ENCODE measurements around the gene PIP4K2C. TPM values are rescaled to one million over a fixed set of nuclear protein-coding genes. Genes with fewer than 3 reads are reported as not detected.

PIP4K2C gene
- total and polyA plus RNA-seq, 2 of the 4 experiments (the other 2 are of a cell fraction): 12.5 to 23.1 TPM

DNA sequence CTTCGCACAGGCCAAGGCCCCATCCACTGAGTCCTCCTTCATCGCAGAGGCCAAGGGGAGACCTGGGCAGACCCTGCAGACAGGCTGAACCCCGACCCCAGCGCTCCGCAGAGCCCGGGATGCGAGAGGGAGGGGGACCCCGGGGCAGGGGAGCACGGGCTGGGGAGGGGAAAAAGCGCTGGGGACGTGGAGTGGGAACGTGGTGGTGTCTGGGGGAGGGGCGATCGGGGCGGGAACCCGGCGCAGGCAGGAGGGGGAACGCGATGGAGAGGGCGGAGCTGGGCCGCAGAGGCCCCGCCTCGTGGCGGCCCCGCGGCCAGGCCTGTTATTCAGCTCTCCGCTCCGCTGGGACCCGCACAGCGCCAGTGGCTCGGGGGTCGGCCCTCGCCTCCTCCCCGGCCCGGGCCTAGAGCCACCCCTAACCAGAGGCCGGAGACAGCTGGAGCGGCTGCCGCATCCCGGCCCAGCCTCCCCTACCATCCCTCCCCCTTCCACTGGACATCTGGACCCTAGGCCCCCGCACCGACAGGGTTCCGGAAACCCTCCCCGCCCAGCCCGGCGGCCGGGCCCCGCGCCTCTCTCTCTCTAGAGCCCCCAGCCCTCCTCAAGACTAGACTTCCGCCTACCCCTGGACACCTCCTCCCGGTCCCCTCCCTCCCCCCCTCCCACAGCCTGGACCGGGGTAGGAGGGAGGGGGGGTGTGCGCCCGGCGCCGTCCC is 20.3 kb downstream of the PIP4K2C start, which contains the start of gene ARHGEF25:
Gene ARHGEF25 (plus strand): TSS at position 328 of the 719 bp plus-strand sequence. CDS start 460 bp downstream, outside the sequence.
- H3K23ac ChIP-seq (ENCODE audit: low read depth, low read length): peak within 1 kb of the TSS; percentile 28; the same call in 1 of the 2 replicates
- peak; percentile 97 for ATAC-seq (ENCODE audit: low read depth)
- H4K91ac ChIP-seq (ENCODE audit: insufficient read depth, low read depth, low read length): peak within 1 kb of the TSS; percentile 72
- H3K9me1 ChIP-seq (ENCODE audit: insufficient read depth, low read length): peaks cover 11% of the 10 kb centered on the region; the same call in 1 of the 2 replicates
- peak within 1 kb of the TSS; percentile 93 for H3K18ac ChIP-seq (ENCODE audit: low read depth, low read length)
- no TSS peak for BruUV-seq (replicated peaks)
- no peaks in the 10 kb centered on the region for H3K27me3 ChIP-seq (ENCODE audit: control insufficient read depth, insufficient read depth, low read length)
- H2BK15ac ChIP-seq (ENCODE audit: low read depth, low read length): no peak within 1 kb of the TSS; the same call in 2 of the 3 replicates
- peaks cover 0 to 13% of the 10 kb centered on the region in 2 experiments; a peak in 2 of 4 replicates for H3K79me1 ChIP-seq (ENCODE audit: low read depth in 1 of 2, low read length in 2 of 2)
- peak within 1 kb of the TSS; percentile 75 for H2AK5ac ChIP-seq (ENCODE audit: low read depth, low read length)
- H3K14ac ChIP-seq (replicated peaks; ENCODE audit: low read depth, low read length): peak within 1 kb of the TSS; percentile 88
- no peak for TF ChIP-seq BHLHE40 (IDR thresholded peaks at IDR 0.05; ENCODE audit: low read depth, low read length)
- TF ChIP-seq FOS (IDR thresholded peaks at IDR 0.05; ENCODE audit: low read depth, low read length): no peak
- peak; percentile 61; the same call in 1 of the 2 replicates for TF ChIP-seq MAZ (IDR thresholded peaks at IDR 0.05; ENCODE audit: borderline replicate concordance, low read depth, low read length)
- no peak for TF ChIP-seq RCOR1 (IDR thresholded peaks at IDR 0.05; ENCODE audit: insufficient replicate concordance, low read length)
- TF ChIP-seq POLR2A (IDR thresholded peaks at IDR 0.05; ENCODE audit: low read depth, low read length): peak; percentile 67; the same call in 1 of the 2 replicates
- TF ChIP-seq MXI1 (IDR thresholded peaks at IDR 0.05; ENCODE audit: borderline replicate concordance, low read depth, low read length): peak; percentile 35; the same call in 1 of the 2 replicates
- 0% methylated on average over 10 of the region's 55 CpGs; no CpG with 5 or more reads in 1 of the 2 experiments for WGBS, 2 experiments (ENCODE audit: extremely low coverage in 2 of 2, insufficient read length in 1 of 2)
- in situ Hi-C loops (cut with MboI; ENCODE audit: low sequenced_read_pairs) (no loop called here), dilution Hi-C loops (cut with HindIII; ENCODE audit: low sequenced_read_pairs, unreplicated experiment) (no loop called here), intact Hi-C loops (cut with micrococcal nuclease) (no loop called here)
- peak within 1 kb of the TSS; percentile 99 for H4K5ac ChIP-seq (ENCODE audit: low read depth, low read length)
- H2BK120ac ChIP-seq (ENCODE audit: low read depth, low read length): peak within 1 kb of the TSS; percentile 73
- H4K20me1 ChIP-seq (ENCODE audit: insufficient read depth, low read length): no peaks in the 10 kb centered on the region
- H2AFZ ChIP-seq (replicated peaks; ENCODE audit: low read length, poor library complexity): peak within 1 kb of the TSS; percentile 92
- H3K9ac ChIP-seq (ENCODE audit: low read depth, low read length): peak within 1 kb of the TSS; percentile 87
- H3K4ac ChIP-seq (ENCODE audit: low read depth, low read length): peak within 1 kb of the TSS; percentile 91
- ChIA-PET POLR2A (ENCODE audit: unreplicated experiment) (interaction anchor here (0.6 kb wide), 2 partner anchors 11 to 117 kb away, joined by 3 to 4 read pairs; no protein-coding TSS in a partner anchor), CTCF (interaction anchor here (1.5 kb wide), 1 partner anchor 28 kb away, joined by 3 read pairs; no protein-coding TSS in a partner anchor)
- H3K4me3 ChIP-seq (ENCODE audit: insufficient read depth, low read depth, low read length): peak within 1 kb of the TSS; percentile 79
- DNase-seq: peak; percentile 53
- H2BK5ac ChIP-seq (ENCODE audit: low read depth, low read length, poor library complexity, severe bottlenecking): peak within 1 kb of the TSS; percentile 49
- H4K8ac ChIP-seq (ENCODE audit: low read depth in 2 of 2, low read length in 2 of 2): peak within 1 kb of the TSS; percentile 93 to 97; a peak in 3 of 4 replicates
- H3K4me1 ChIP-seq (ENCODE audit: control insufficient read depth, insufficient read depth, low read length): peaks cover 4% of the 10 kb centered on the region
- no peak within 1 kb of the TSS for H2BK20ac ChIP-seq (ENCODE audit: low read depth, low read length)
- peak within 1 kb of the TSS; percentile 89 for H2AK9ac ChIP-seq (replicated peaks; ENCODE audit: low read depth, low read length, poor library complexity)
- peaks cover 34% of the 10 kb centered on the region for H3K36me3 ChIP-seq (ENCODE audit: control insufficient read depth, insufficient read depth, low read length)
- peak within 1 kb of the TSS; percentile 85 for H3K27ac ChIP-seq (ENCODE audit: insufficient read depth, low read length)
- no peaks in the 10 kb centered on the region for H3K9me3 ChIP-seq (ENCODE audit: control insufficient read depth, insufficient read depth, low read length)
- H3K4me2 ChIP-seq (ENCODE audit: low read depth, low read length): peak within 1 kb of the TSS; percentile 94
- H3K56ac ChIP-seq (ENCODE audit: extremely low read depth, insufficient read depth, low read length): no peak within 1 kb of the TSS; the same call in 1 of the 2 replicates

Measured in IMR-90 (cell line).